GM10248 (cell line): Measurements from ENCODE around the gene USB1.

Source experiments
- CTCF ChIA-PET: fragments of 300-600 bp; sonication (Branson Sonifier 250); formaldehyde crosslinking; extraction: SDS; loops from one replicate; lab custom pipeline; 2021; ENCODE audit warnings: antibody characterized with exemption; lab: Yijun Ruan, JAX
- POLR2A ChIA-PET: fragments of 350-650 bp; sonication (Branson Sonifier 250); formaldehyde crosslinking; extraction: SDS; loops from one replicate; lab custom pipeline; 2020; ENCODE audit warnings: antibody characterized with exemption; lab: Yijun Ruan, JAX
- DNase-seq: peaks from one replicate; pipeline ENCODE4 v3.0.0; 2012; ENCODE audit errors: extremely low spot score
- CTCF ChIP-seq: IDR thresholded peaks from 2 replicates; pipeline ENCODE4 v1.5.1; 2012; ENCODE audit warnings: mild to moderate bottlenecking, low read depth; ENCODE audit errors: extremely low read depth, missing control alignments, control extremely low read depth

USB1 gene

DNA sequence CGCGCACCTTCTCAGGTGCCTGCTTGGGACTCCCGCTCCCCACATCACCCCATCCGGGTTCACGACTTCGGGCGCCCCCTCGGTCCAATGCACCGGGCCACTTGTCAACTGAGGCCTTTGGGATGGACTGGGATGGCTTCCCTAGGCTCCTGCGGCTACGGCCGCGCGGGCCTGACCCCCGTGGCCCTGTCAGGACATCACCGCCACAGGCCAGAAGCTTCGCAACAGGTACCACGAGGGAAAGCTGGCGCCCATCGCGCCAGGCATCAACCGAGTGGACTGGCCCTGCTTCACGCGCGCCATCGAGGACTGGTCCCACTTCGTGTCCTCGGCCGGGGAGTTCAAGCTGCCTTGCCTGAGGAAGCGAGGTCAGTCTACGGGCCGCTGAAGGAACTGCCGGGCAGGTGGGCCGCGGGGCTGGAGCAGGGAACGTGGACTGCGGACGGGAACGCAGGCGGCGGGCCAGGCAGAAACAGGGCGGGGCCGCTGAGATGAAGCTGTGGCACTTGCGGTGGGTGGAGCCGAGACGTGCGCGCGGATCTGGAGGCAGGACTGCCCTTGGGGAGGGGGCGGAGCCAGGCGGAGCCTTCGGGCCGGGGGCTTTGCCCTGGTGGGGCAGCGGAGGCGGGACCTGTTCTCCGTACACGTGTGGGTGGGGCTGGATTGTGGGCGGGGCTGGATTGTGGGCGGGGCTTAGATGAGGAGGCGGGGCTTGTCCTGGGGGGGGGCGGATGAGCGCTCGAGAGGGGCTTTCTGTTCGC is 16.6 kb upstream of the USB1 start:
- POLR2A ChIA-PET = no interaction called here
- CTCF ChIA-PET = no interaction called here
- no peak for TF ChIP-seq CTCF
- peak; percentile 91 for DNase-seq

- ChIA-PET CTCF (interaction anchor here (1.3 kb wide), 1 partner anchor 13 kb away, joined by 3 read pairs; no protein-coding TSS in a partner anchor), POLR2A (no interaction called here)
- no peak for TF ChIP-seq CTCF
- DNase-seq = no peak
Observed at GRCh38 chr16:57985204-57986181, 15.7 kb upstream of the USB1 start.

- no peak for DNase-seq
- ChIA-PET POLR2A (no interaction called here), CTCF (interaction anchor here (1.3 kb wide), 1 partner anchor 14 kb away, joined by 3 read pairs; no protein-coding TSS in a partner anchor)
- no peak for TF ChIP-seq CTCF
Observed at GRCh38 chr16:57986196-57986595, 15.0 kb upstream of the USB1 start.

GRCh38 chr16:57987441-57988177 is 13.6 kb upstream of the USB1 start:
- CTCF ChIA-PET = interaction anchor here (1.3 to 4.0 kb wide), 3 partner anchors 12 to 339 kb away, joined by 3 to 16 read pairs (median 4); no protein-coding TSS in a partner anchor
- POLR2A ChIA-PET = no interaction called here
- no peak for TF ChIP-seq CTCF
- DNase-seq = no peak

- no peak for TF ChIP-seq CTCF
- CTCF ChIA-PET = interaction anchor here (1.2 to 4.0 kb wide), 6 partner anchors 10 to 340 kb away, joined by 3 to 16 read pairs (median 3); partner anchors contain the start of gene USB1
- no peak for DNase-seq
- POLR2A ChIA-PET = no interaction called here
Observed at GRCh38 chr16:57988929-57989328, 12.3 kb upstream of the USB1 start.
